ENCODE data around the gene SLAMF9.

The SLAMF9 gene

DNA sequence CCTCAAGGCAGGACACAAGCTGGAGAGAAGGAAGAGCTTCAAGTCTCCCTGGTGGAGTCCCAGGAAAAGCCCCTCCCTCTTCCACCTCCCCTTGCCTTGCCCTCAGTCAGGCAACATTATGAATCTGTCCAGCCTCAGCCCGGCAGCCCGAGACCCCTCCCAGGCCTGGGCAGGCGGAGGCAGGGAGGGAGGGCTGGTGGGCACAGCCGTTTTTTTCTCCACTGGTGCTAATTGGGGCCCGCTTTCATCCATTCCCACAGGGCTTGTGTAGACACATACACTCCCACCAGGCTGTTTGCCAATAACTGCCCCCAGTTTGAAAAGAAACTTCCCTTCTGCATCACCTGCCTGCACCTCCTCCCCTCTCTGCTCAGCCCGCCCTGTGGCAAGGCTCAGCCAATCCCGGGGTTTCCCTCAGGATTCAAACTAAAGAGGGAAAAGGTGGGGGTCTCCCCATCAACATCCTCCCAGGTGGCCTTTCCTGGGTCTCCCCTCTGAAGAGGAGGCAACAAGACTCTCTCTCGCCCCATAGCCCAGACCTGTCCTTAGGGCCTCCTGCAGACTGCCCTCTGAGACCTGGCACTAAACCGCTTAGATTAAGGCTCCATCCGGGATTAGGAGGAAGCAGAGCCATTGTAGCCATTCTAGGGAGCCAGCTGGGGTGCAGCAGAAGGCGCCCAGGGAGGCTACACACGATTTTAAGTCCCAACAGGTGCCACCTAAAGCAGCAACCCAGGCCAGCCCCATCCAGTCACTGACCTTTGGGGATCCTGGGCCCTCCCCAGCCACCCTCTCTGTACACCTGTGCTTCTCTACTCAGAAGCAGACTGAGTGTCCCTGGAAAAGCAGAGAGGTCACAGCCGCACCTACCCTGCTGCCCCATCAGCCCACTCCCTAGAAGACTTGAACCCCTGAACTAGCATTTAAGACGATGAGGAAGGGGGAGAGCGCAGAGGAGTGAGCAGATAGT is 12.2 kb downstream of the SLAMF9 start:
- H3K4me3 ChIP-seq (ENCODE audit: low read depth, low read length) = no peak overlapping the region

DNA sequence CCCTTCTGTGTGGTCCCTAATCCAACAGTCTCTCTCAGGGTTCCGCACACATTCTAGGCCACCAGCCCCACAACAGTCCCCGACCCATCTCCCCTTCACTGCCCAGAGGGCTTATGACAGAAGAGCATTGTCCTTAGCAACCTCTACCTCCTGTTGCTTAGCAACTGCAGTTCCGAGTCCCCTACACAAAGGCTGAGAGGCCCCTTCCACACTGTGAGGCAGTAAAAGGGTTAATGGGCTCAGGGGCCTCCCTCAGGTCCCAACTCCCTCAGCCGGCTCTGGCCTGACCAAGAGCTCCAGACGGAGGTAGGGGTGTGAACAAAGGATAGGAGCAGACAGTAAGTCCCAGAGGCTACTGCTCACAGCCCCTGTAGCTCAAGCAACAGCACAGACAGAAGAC is 12.9 kb downstream of the SLAMF9 start:
- no peak for TF ChIP-seq POLR2A (IDR thresholded peaks at IDR 0.05; ENCODE audit: extremely low read depth, insufficient read length)
- TF ChIP-seq, protein P1, sequence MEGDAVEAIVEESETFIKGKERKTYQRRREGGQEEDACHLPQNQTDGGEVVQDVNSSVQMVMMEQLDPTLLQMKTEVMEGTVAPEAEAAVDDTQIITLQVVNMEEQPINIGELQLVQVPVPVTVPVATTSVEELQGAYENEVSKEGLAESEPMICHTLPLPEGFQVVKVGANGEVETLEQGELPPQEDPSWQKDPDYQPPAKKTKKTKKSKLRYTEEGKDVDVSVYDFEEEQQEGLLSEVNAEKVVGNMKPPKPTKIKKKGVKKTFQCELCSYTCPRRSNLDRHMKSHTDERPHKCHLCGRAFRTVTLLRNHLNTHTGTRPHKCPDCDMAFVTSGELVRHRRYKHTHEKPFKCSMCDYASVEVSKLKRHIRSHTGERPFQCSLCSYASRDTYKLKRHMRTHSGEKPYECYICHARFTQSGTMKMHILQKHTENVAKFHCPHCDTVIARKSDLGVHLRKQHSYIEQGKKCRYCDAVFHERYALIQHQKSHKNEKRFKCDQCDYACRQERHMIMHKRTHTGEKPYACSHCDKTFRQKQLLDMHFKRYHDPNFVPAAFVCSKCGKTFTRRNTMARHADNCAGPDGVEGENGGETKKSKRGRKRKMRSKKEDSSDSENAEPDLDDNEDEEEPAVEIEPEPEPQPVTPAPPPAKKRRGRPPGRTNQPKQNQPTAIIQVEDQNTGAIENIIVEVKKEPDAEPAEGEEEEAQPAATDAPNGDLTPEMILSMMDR (IDR thresholded peaks at IDR 0.05; ENCODE audit: low read depth, low read length) = no peak
- TF ChIP-seq, protein P2, sequence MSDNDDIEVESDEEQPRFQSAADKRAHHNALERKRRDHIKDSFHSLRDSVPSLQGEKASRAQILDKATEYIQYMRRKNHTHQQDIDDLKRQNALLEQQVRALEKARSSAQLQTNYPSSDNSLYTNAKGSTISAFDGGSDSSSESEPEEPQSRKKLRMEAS (IDR thresholded peaks at IDR 0.05; ENCODE audit: low read depth, low read length) = no peak
- TF ChIP-seq MYC (IDR thresholded peaks at IDR 0.05; ENCODE audit: low read depth, low read length) = no peak
- H3K4me3 ChIP-seq (ENCODE audit: low read depth, low read length) = no peak overlapping the region
- no peak for DNase-seq (ENCODE audit: low read depth)

More for the DNA sequence above, 12.2 kb downstream of the SLAMF9 start:
- TF ChIP-seq, protein P1 (IDR thresholded peaks at IDR 0.05; ENCODE audit: low read depth, low read length) = no peak
- TF ChIP-seq POLR2A (IDR thresholded peaks at IDR 0.05; ENCODE audit: extremely low read depth, insufficient read length) (no peak), MYC (IDR thresholded peaks at IDR 0.05; ENCODE audit: low read depth, low read length) (no peak)
- TF ChIP-seq, protein P2 (IDR thresholded peaks at IDR 0.05; ENCODE audit: low read depth, low read length) = no peak
- no peak for DNase-seq (ENCODE audit: low read depth)

DNA sequence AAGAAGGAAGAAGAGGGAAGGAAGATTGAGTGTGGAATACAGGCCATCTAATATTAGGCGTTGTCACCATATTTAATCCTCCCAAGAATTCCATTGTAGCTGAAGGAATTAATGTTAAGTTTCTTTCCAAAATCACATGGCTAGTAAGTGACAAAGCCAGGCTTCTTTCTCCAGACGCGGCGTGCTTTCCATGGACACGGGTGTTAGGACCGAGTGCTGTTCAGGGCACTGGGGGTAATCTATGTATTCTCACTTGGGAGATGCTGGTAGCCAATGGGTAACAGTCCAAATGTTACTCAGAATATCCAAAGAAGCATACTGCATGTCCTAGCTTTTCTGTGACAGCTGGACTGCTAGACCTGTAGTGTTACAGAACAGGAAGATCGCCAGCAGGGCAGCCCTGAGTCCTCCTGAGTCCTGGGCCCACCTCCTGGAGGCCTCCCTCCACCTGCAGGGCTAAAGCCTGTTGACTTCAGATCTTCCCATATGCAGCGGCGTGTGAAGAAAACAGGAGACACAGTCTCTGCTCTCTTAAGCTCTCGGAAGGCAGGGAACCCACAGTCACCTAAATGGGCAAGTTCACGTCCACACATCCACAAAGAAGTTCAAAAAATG is 13.9 kb downstream of the SLAMF9 start:
- TF ChIP-seq, protein P1 (IDR thresholded peaks at IDR 0.05; ENCODE audit: low read depth, low read length) = no peak
- TF ChIP-seq MYC (IDR thresholded peaks at IDR 0.05; ENCODE audit: low read depth, low read length) (no peak), POLR2A (IDR thresholded peaks at IDR 0.05; ENCODE audit: extremely low read depth, insufficient read length) (no peak)
- TF ChIP-seq, protein P2 (IDR thresholded peaks at IDR 0.05; ENCODE audit: low read depth, low read length) = no peak
- no peak for DNase-seq (ENCODE audit: low read depth)
- H3K4me3 ChIP-seq (ENCODE audit: low read depth, low read length) = no peak overlapping the region

DNA sequence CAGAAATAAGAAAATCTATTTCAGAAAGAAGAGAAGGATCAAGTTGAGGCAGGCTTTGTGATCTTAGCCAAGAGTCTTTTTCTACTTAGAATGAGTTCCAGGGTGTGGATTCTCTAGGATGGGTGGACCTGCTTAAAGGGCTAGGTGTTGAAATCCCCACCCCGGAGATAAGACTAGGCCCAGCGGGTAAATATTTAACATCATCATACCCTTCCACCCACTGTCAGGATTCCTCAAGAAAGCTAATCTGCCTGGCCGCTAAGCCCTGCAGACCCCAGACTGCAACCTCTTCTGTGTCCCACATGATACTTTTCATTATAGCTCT is 14.4 kb downstream of the SLAMF9 start:
- H3K4me3 ChIP-seq (ENCODE audit: low read depth, low read length) = no peak overlapping the region
- TF ChIP-seq MYC (IDR thresholded peaks at IDR 0.05; ENCODE audit: low read depth, low read length) = no peak
- TF ChIP-seq, protein P1 (IDR thresholded peaks at IDR 0.05; ENCODE audit: low read depth, low read length) = no peak
- TF ChIP-seq POLR2A (IDR thresholded peaks at IDR 0.05; ENCODE audit: extremely low read depth, insufficient read length) = no peak
- TF ChIP-seq, protein P2 (IDR thresholded peaks at IDR 0.05; ENCODE audit: low read depth, low read length) = no peak
- DNase-seq (ENCODE audit: low read depth) = no peak

DNA sequence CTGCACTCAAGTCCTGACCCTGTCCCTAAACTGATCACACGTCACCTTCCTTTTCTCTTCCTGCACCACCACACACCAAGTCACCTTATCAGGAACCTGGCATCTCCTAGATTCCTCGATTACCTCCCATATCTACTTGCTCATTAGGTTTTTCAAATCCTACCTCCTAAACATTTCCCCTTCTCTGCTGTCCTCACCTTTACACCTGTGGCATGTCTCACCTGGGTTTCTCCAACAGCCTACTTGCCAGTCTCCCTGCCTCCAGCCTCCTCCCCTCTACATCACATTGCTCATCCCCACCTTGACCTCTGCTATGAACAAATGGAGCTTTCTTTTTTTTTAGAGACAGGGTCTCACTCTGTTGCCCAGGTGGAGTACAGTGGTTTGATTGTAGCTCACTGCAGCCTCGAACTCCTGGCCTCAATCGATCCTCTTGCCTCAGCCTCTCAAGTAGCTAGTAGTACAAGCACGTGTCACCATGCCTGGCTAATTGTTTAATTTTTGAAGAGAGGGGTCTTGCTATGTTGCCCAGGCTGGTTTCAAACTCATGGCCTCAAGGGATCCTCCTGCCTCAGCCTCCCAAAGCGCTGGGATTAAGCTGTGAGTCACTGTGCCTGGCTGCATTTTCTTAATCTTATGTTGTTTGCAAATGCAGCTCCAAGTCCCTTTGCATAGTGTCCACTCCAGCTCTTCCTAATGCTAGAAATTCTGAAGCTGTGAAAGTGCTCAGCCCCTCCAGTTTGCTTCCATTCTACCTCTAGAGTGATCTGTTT is 14.9 kb downstream of the SLAMF9 start:
- DNase-seq (ENCODE audit: low read depth) = no peak
- no peak overlapping the region for H3K4me3 ChIP-seq (ENCODE audit: low read depth, low read length)
- TF ChIP-seq, protein P1 (IDR thresholded peaks at IDR 0.05; ENCODE audit: low read depth, low read length) = no peak
- TF ChIP-seq MYC (IDR thresholded peaks at IDR 0.05; ENCODE audit: low read depth, low read length) = no peak
- TF ChIP-seq, protein P2 (IDR thresholded peaks at IDR 0.05; ENCODE audit: low read depth, low read length) = no peak
- TF ChIP-seq POLR2A (IDR thresholded peaks at IDR 0.05; ENCODE audit: extremely low read depth, insufficient read length) = no peak
